ENCODE measurements around the gene RERE.
"Not testable (repeated sequence)": the region's sequence is repeated elsewhere in the genome, so short reads cannot be mapped to it uniquely, and the experiment has no call there.

RERE gene

GRCh38 chr1:8394456-8395321, 422.8 kb downstream of the RERE start:
- FAIRE-seq, result no peak

- FAIRE-seq, result no peak
Observed at GRCh38 chr1:8392522-8392921, 424.9 kb downstream of the RERE start.

- no peak for FAIRE-seq
Observed at GRCh38 chr1:8390707-8391106, 426.7 kb downstream of the RERE start.

GRCh38 chr1:8389958-8390535, 427.4 kb downstream of the RERE start:
- no peak for FAIRE-seq

GRCh38 chr1:8388732-8389562, 428.5 kb downstream of the RERE start:
- FAIRE-seq, result no peak

- FAIRE-seq, result no peak
Observed at GRCh38 chr1:8386247-8386646, 431.2 kb downstream of the RERE start.

GRCh38 chr1:8384577-8384976, 432.9 kb downstream of the RERE start:
- FAIRE-seq, result no peak

GRCh38 chr1:8384088-8384487, 433.4 kb downstream of the RERE start:
- no peak for FAIRE-seq

GRCh38 chr1:8382608-8383505, 434.6 kb downstream of the RERE start:
- FAIRE-seq, result no peak

- FAIRE-seq, result no peak
Observed at GRCh38 chr1:8382051-8382505, 435.4 kb downstream of the RERE start.

GRCh38 chr1:8381618-8382017, 435.8 kb downstream of the RERE start:
- peak; percentile 12 for FAIRE-seq

GRCh38 chr1:8380310-8380709, 437.1 kb downstream of the RERE start:
- not testable (repeated sequence) for FAIRE-seq

GRCh38 chr1:8379513-8380186, 437.8 kb downstream of the RERE start:
- FAIRE-seq, result no peak

- FAIRE-seq, result no peak
Observed at GRCh38 chr1:8378981-8379470, 438.4 kb downstream of the RERE start.

GRCh38 chr1:8378178-8378577, 439.3 kb downstream of the RERE start:
- FAIRE-seq, result no peak

- FAIRE-seq, result no peak
Observed at GRCh38 chr1:8377271-8377981, 440.0 kb downstream of the RERE start.

- FAIRE-seq, result no peak
Observed at GRCh38 chr1:8376358-8376840, 441.0 kb downstream of the RERE start.

- FAIRE-seq, result no peak
Observed at GRCh38 chr1:8374812-8375211, 442.6 kb downstream of the RERE start.

- no peak for FAIRE-seq
Observed at GRCh38 chr1:8374356-8374755, 443.1 kb downstream of the RERE start.

GRCh38 chr1:8373581-8374241, 443.7 kb downstream of the RERE start:
- FAIRE-seq, result no peak
